Endodermal cell (in vitro differentiated cells): ENCODE data around the gene EIF2A. TPM values are rescaled to one million over a fixed set of nuclear protein-coding genes. Genes with fewer than 3 reads are reported as not detected.

Experiments used
- DNase-seq: peaks from one replicate; pipeline ENCODE4 v3.0.0-alpha.2; 2017
- H3K27ac ChIP-seq: 2 replicates; pipeline ENCODE4 v1.5.1; 2013; ENCODE audit warnings: mild to moderate bottlenecking, low read depth, low read length, moderate library complexity
- H3K27me3 ChIP-seq: 2 replicates; pipeline ENCODE4 v1.6.1; 2013; ENCODE audit warnings: mild to moderate bottlenecking, low read length, moderate library complexity; ENCODE audit not compliant: insufficient read depth, control insufficient read depth, poor library complexity, severe bottlenecking
- H3K36me3 ChIP-seq: 2 replicates; pipeline ENCODE4 v1.7.0; 2013; ENCODE audit warnings: mild to moderate bottlenecking, low read length, moderate library complexity; ENCODE audit not compliant: control insufficient read depth, insufficient read depth
- H3K4me1 ChIP-seq: one replicate; pipeline ENCODE4 v1.7.0; 2013; ENCODE audit warnings: low read length; ENCODE audit not compliant: control insufficient read depth, insufficient read depth
- H3K4me3 ChIP-seq: 2 replicates; pipeline ENCODE4 v1.5.1; 2013; ENCODE audit warnings: mild to moderate bottlenecking, low read length, moderate library complexity
- H3K9ac ChIP-seq: 2 replicates; pipeline ENCODE4 v1.6.1; 2013; ENCODE audit warnings: mild to moderate bottlenecking, low read length, moderate library complexity; ENCODE audit not compliant: poor library complexity, severe bottlenecking; ENCODE audit errors: extremely low read depth
- H3K9me3 ChIP-seq: 2 replicates; pipeline ENCODE4 v1.6.1; 2013; ENCODE audit warnings: mild to moderate bottlenecking, low read length, moderate library complexity; ENCODE audit not compliant: control insufficient read depth
- H3K27ac Mint-ChIP-seq: 2 replicates; pipeline ENCODE4 v1.8.0; 2020; ENCODE audit warnings: mixed read lengths
- H3K27me3 Mint-ChIP-seq: 2 replicates; pipeline ENCODE4 v1.8.0; 2021; ENCODE audit warnings: mild to moderate bottlenecking, mixed read lengths; ENCODE audit not compliant: insufficient read depth
- H3K36me3 Mint-ChIP-seq: 2 replicates; pipeline ENCODE4 v1.8.0; 2020; ENCODE audit warnings: low read depth, mixed read lengths
- H3K4me1 Mint-ChIP-seq: 2 replicates; pipeline ENCODE4 v1.8.0; 2020; ENCODE audit warnings: mixed read lengths
- H3K4me3 Mint-ChIP-seq: 2 replicates; pipeline ENCODE4 v1.8.0; 2020; ENCODE audit warnings: mild to moderate bottlenecking, moderate library complexity, mixed read lengths
- H3K9me3 Mint-ChIP-seq: 2 replicates; pipeline ENCODE4 v1.8.0; 2020; ENCODE audit warnings: mild to moderate bottlenecking, mixed read lengths
- CTCF ChIP-seq: fragments of 200-600 bp; sonication (generic); conservative IDR thresholded peaks from 2 replicates; pipeline ENCODE4 v1.5.0; 2021; ENCODE audit warnings: antibody characterized with exemption, mild to moderate bottlenecking
- WGBS, 2 experiments: methylation state at CpG; one replicate each; pipeline versions ENCODE4 v1.1.5 to v1.1.7; 2013; ENCODE audit warnings: missing lambda C conversion rate in 2 of 2, mixed read lengths in 1 of 2; ENCODE audit not compliant: insufficient coverage in 1 of 2, insufficient read length in 1 of 2; 5-methylcytosine and 5-hydroxymethylcytosine counted together
- total RNA-seq, 2 donors: library from RNA; stranded (reverse); fragmentation: NEBNext Ultra II Directional in 1 of 2; extraction: Animal tissue kit (Norgen Biotek cat#: 25700) in 1 of 2; gene quantifications; 2 replicates in 1 of 2; 3 replicates in 1 of 2; pipeline ENCODE4 v1.2.1, GENCODE V29; 2021

Gene EIF2A
- total RNA-seq, 2 donors from 2014 or later = 63.5 to 63.7 TPM

- H3K27ac Mint-ChIP-seq = peak within 1 kb of the TSS; percentile 97
- H3K27me3 Mint-ChIP-seq = no peaks in the 10 kb centered on the region
- H3K9me3 ChIP-seq = no peaks in the 10 kb centered on the region
- H3K36me3 Mint-ChIP-seq = peaks cover 16% of the 10 kb centered on the region
- DNase-seq = peak; percentile 98
- peaks cover 3% of the 10 kb centered on the region for H3K36me3 ChIP-seq
- H3K27ac ChIP-seq = peak within 1 kb of the TSS; percentile 93
- peak; percentile 61 for TF ChIP-seq CTCF
- H3K4me1 ChIP-seq = peaks cover 11% of the 10 kb centered on the region
- no peaks in the 10 kb centered on the region for H3K27me3 ChIP-seq
- H3K4me1 Mint-ChIP-seq = peaks cover 56% of the 10 kb centered on the region
- WGBS, 2 experiments = 0 to 1% methylated on average over 31 to 69 of the region's 69 CpGs
- peak within 1 kb of the TSS; percentile 94 for H3K4me3 Mint-ChIP-seq
- H3K4me3 ChIP-seq = peak within 1 kb of the TSS; percentile 99
- H3K9me3 Mint-ChIP-seq = no peaks in the 10 kb centered on the region
- H3K9ac ChIP-seq = peak within 1 kb of the TSS; percentile 80
These were observed 56.8 kb downstream of the EIF2A start, which contains the start of gene SELENOT for GRCh38 chr3:150603153-150603979. Gene SELENOT, plus strand, starts transcription at chr3:150603321. Its CDS starts 42 bp downstream, at chr3:150603363.

- Mint-ChIP-seq H3K4me3 (peak overlapping the region; percentile 94), H3K4me1 (peaks cover 59% of the 10 kb centered on the region), H3K36me3 (peaks cover 16% of the 10 kb centered on the region), H3K9me3 (no peaks in the 10 kb centered on the region), H3K27ac (peak overlapping the region; percentile 97), H3K27me3 (no peaks in the 10 kb centered on the region)
- Histone ChIP-seq H3K4me1 (peaks cover 11% of the 10 kb centered on the region), H3K4me3 (peak overlapping the region; percentile 99), H3K27me3 (no peaks in the 10 kb centered on the region), H3K9ac (peak overlapping the region; percentile 80), H3K9me3 (no peaks in the 10 kb centered on the region), H3K27ac (peak overlapping the region; percentile 93), H3K36me3 (peaks cover 7% of the 10 kb centered on the region)
- 3 to 4% methylated on average over 3 to 11 of the region's 11 CpGs for WGBS, 2 experiments
- TF ChIP-seq CTCF = no peak
- no peak for DNase-seq
These were observed 57.4 kb downstream of the EIF2A start for GRCh38 chr3:150603980-150604319.

GRCh38 chr3:150605998-150606641 lies 59.5 kb downstream of the EIF2A start:
- Histone ChIP-seq H3K4me3 (peak overlapping the region; percentile 99), H3K9ac (no peak overlapping the region), H3K4me1 (peaks cover 6% of the 10 kb centered on the region), H3K27me3 (no peaks in the 10 kb centered on the region), H3K9me3 (no peaks in the 10 kb centered on the region), H3K27ac (no peak overlapping the region), H3K36me3 (peaks cover 12% of the 10 kb centered on the region)
- WGBS, 2 experiments = 84 to 92% methylated on average over 5 to 9 of the region's 9 CpGs
- H3K9me3 Mint-ChIP-seq = peaks cover under 1% of the 10 kb centered on the region
- no peak for DNase-seq
- H3K36me3 Mint-ChIP-seq = peaks cover 18% of the 10 kb centered on the region
- H3K4me3 Mint-ChIP-seq = peak overlapping the region; percentile 94
- no peak overlapping the region for H3K27ac Mint-ChIP-seq
- TF ChIP-seq CTCF = no peak
- H3K27me3 Mint-ChIP-seq = no peaks in the 10 kb centered on the region
- peaks cover 52% of the 10 kb centered on the region for H3K4me1 Mint-ChIP-seq
